Endothelial cell of umbilical vein (primary cell): Measurements from ENCODE around the gene CAMKMT. TPM values are rescaled to one million over a fixed set of nuclear protein-coding genes. Genes with fewer than 3 reads are reported as not detected.

ENCODE experiments used
- BruUV-seq: library from RNA; stranded (reverse); fragments of 400-500 nt; replicated peaks from 2 replicates; lab custom pipeline; 2021; lab: Mats Ljungman, UMichigan
- CTCF ChIA-PET: fragments of 300-600, 350-600 bp; sonication (Branson Sonifier 250); formaldehyde crosslinking; loops from one replicate; lab custom pipeline; 2021; ENCODE audit warnings: antibody characterized with exemption, inconsistent platforms; lab: Charles Lee
- POLR2A ChIA-PET: fragments of 300-600, 350-600 bp; sonication (Branson Sonifier 250); formaldehyde crosslinking; loops from one replicate; lab custom pipeline; 2021; ENCODE audit warnings: antibody characterized with exemption, inconsistent platforms; lab: Charles Lee
- DNase-seq: peaks from one replicate; pipeline ENCODE4 v3.0.0-alpha.2; 2011; ENCODE audit warnings: low read depth, low spot score
- FAIRE-seq: peaks from 2 replicates; lab custom pipeline; 2011; peaks lifted over from hg19 to GRCh38; lab: Jason Lieb, UNC
- H2AFZ ChIP-seq: 2 replicates; pipeline ENCODE4 v1.6.0; 2012; ENCODE audit warnings: low read depth, low read length, control low read depth, inconsistent platforms
- H3K27ac ChIP-seq: 2 replicates; pipeline ENCODE4 v1.5.1; 2011; ENCODE audit warnings: low read depth, mild to moderate bottlenecking, control low read depth, low read length, moderate library complexity; ENCODE audit not compliant: insufficient read depth
- H3K27me3 ChIP-seq, 2 experiments: 2 replicates each; pipeline versions ENCODE4 v1.6.0 to v1.6.1; 2011; ENCODE audit warnings: low read length in 2 of 2, mixed read lengths in 1 of 2; ENCODE audit not compliant: control insufficient read depth in 2 of 2, insufficient read depth in 2 of 2
- H3K36me3 ChIP-seq, 2 experiments: 2 replicates in 1 of 2; 3 replicates in 1 of 2; pipeline ENCODE4 v1.5.1; 2011; ENCODE audit warnings: low read length in 2 of 2, mild to moderate bottlenecking in 1 of 2, moderate library complexity in 1 of 2; ENCODE audit not compliant: control insufficient read depth in 2 of 2, insufficient read depth in 2 of 2; ENCODE audit errors: extremely low read depth in 1 of 2
- H3K4me1 ChIP-seq: 3 replicates; pipeline ENCODE4 v1.5.1; 2011; ENCODE audit warnings: mild to moderate bottlenecking, low read length; ENCODE audit not compliant: control insufficient read depth, insufficient read depth; ENCODE audit errors: extremely low read depth
- H3K4me2 ChIP-seq: 2 replicates; pipeline ENCODE4 v1.6.1; 2011; ENCODE audit warnings: low read length, control low read depth, mixed read lengths; ENCODE audit not compliant: insufficient read depth
- H3K4me3 ChIP-seq, 3 experiments: fragments of 200-600 bp in 1 of 3; sonication (generic), shearing (Covaris generic) in 1 of 3; replicated peaks in 1 of 3; 2 replicates each; pipeline ENCODE4 v1.5.1; 2011 to 2016; ENCODE audit warnings: control low read depth in 3 of 3, low read length in 3 of 3, mild to moderate bottlenecking in 2 of 3, inconsistent platforms in 1 of 3, low read depth in 1 of 3, moderate library complexity in 1 of 3; ENCODE audit not compliant: insufficient read depth in 1 of 3
- H3K79me2 ChIP-seq: 2 replicates; pipeline ENCODE4 v1.6.0; 2012; ENCODE audit warnings: low read length, inconsistent platforms; ENCODE audit not compliant: control insufficient read depth, insufficient read depth
- H3K9ac ChIP-seq: replicated peaks from 2 replicates; pipeline ENCODE3; 2011; ENCODE audit warnings: low read length, control low read depth; ENCODE audit not compliant: insufficient read depth; ENCODE audit errors: extremely low read depth
- H3K9me1 ChIP-seq: replicated peaks from 3 replicates; pipeline ENCODE4 v1.6.0; 2011; ENCODE audit warnings: mild to moderate bottlenecking, low read length; ENCODE audit not compliant: control insufficient read depth, insufficient read depth; ENCODE audit errors: extremely low read depth
- H3K9me3 ChIP-seq: replicated peaks from 2 replicates; pipeline ENCODE4 v1.5.1; 2012; ENCODE audit warnings: low read length, inconsistent platforms; ENCODE audit not compliant: control insufficient read depth, insufficient read depth
- H4K20me1 ChIP-seq: replicated peaks from 2 replicates; pipeline ENCODE3; 2011; ENCODE audit warnings: mild to moderate bottlenecking, low read length; ENCODE audit not compliant: control insufficient read depth, insufficient read depth; ENCODE audit errors: extremely low read depth
- EZH2 ChIP-seq: IDR thresholded peaks from 2 replicates; pipeline ENCODE4 v1.6.1; 2012; ENCODE audit warnings: borderline replicate concordance, low read depth, mild to moderate bottlenecking, moderate library complexity, low read length, inconsistent platforms; ENCODE audit not compliant: severe bottlenecking
- FOS ChIP-seq: IDR thresholded peaks from 2 replicates; pipeline ENCODE4 v1.6.1; 2011; ENCODE audit warnings: mild to moderate bottlenecking, low read length, moderate library complexity, borderline replicate concordance; ENCODE audit not compliant: insufficient read depth
- GATA2 ChIP-seq: IDR thresholded peaks from 2 replicates; pipeline ENCODE4 v1.7.0; 2011; ENCODE audit warnings: low read depth, mild to moderate bottlenecking, moderate library complexity, mixed read lengths, low read length; ENCODE audit not compliant: insufficient read length, insufficient read depth
- JUN ChIP-seq: IDR thresholded peaks from 2 replicates; pipeline ENCODE4 v1.6.1; 2011; ENCODE audit warnings: borderline replicate concordance, low read depth; ENCODE audit not compliant: insufficient read length, insufficient read depth
- MYC ChIP-seq: IDR thresholded peaks from one replicate; pipeline ENCODE4 v1.6.1; 2011; ENCODE audit warnings: mild to moderate bottlenecking, low read depth, low read length
- POLR2A ChIP-seq: IDR thresholded peaks from 2 replicates; pipeline ENCODE4 v1.6.1; 2012; ENCODE audit warnings: low read depth, mild to moderate bottlenecking, control low read depth, low read length
- POLR2AphosphoS5 ChIP-seq: IDR thresholded peaks from 2 replicates; pipeline ENCODE4 v1.6.1; 2012; ENCODE audit warnings: low read depth, mild to moderate bottlenecking, control low read depth, low read length, moderate library complexity; ENCODE audit not compliant: insufficient read depth
- dilution Hi-C: fragments of 300-500 bp; cut with MboI; formaldehyde crosslinking; loops from one replicate; pipeline ENCODE4 v1.15.0; 2019; ENCODE audit warnings: low sequenced_read_pairs; ENCODE audit not compliant: extremely low pct_ligation_motif_present
- intact Hi-C: fragments of 100-400 bp; cut with micrococcal nuclease; formaldehyde crosslinking; loops from one replicate; pipeline ENCODE4 v1.10.0; 2022
- polyA plus RNA-seq, 4 experiments: library from polyadenylated mRNA; depleted of rRNA in 3 of 4; stranded (reverse) in 3 of 4; unstranded in 1 of 4; fragments of >200 nt; gene quantifications; 2 replicates each; pipeline versions ENCODE4 v1.2.1 to v1.2.3, GENCODE V29; 2011 to 2012; ENCODE audit warnings: missing spikeins in 1 of 4
- total RNA-seq: library from RNA; stranded (reverse); gene quantifications from 2 replicates; pipeline ENCODE4 v1.2.3, GENCODE V29; 2021
- TF ChIP-seq, protein P1 (sequence below): IDR thresholded peaks from 2 replicates; pipeline ENCODE4 v1.6.1; 2011; ENCODE audit not compliant: insufficient read depth, insufficient read length
- TF ChIP-seq, protein P2 (sequence below), 2 donors: IDR thresholded peaks; 1 replicate in 1 of 2; 2 replicates in 1 of 2; pipeline ENCODE4 v1.5.1; 2011; ENCODE audit warnings: low read length in 2 of 2, mild to moderate bottlenecking in 2 of 2, moderate library complexity in 2 of 2, control low read depth in 1 of 2, inconsistent platforms in 1 of 2, low read depth in 1 of 2; ENCODE audit not compliant: insufficient read depth in 1 of 2; ENCODE audit errors: extremely low read depth in 1 of 2

CAMKMT gene
- total and polyA plus RNA-seq, 2 donors (not counting 3 experiments of a cell fraction or from before 2014, with no cell fraction given), result 4.1 to 10.7 TPM

DNA sequence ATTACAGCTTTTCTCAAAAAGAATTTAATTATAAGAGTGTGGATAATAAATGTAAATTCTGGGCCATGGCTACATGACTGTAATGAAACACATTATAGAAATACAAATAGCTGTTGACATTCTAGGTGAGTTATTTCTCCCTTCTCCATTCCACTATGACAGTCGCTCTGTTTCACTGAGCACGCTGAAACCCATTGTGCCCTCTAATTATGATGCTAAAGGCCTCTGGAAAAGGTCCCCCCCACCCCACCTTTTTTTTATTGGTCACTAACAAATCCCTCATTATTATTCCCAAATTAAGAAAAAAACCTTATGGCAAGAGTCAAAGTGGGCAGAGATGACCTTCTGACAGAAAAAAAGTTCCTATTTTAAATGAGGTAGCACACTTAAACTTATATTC lies 294.7 kb downstream of the CAMKMT start:
- H2AFZ ChIP-seq, result no peak overlapping the region
- POLR2A ChIA-PET, result no interaction called here
- no peaks in the 10 kb centered on the region for H3K36me3 ChIP-seq
- intact Hi-C loops (no loop called here), dilution Hi-C loops (no loop called here)
- H3K27me3 ChIP-seq, result no peaks in the 10 kb centered on the region
- H3K4me3 ChIP-seq, result no peak overlapping the region
- no peaks in the 10 kb centered on the region for H4K20me1 ChIP-seq
- BruUV-seq, result no TSS peak
- H3K4me2 ChIP-seq, result no peak overlapping the region
- H3K9me1 ChIP-seq, result no peaks in the 10 kb centered on the region
- no peaks in the 10 kb centered on the region for H3K4me1 ChIP-seq
- H3K79me2 ChIP-seq, result no peaks in the 10 kb centered on the region
- CTCF ChIA-PET, result interaction anchor here (1.0 kb wide), 1 partner anchor 177 kb away, joined by 3 read pairs; no protein-coding TSS in a partner anchor
- FAIRE-seq, result no peak
- no peaks in the 10 kb centered on the region for H3K9me3 ChIP-seq
- no peak overlapping the region for H3K27ac ChIP-seq
- H3K9ac ChIP-seq, result no peak overlapping the region
- DNase-seq, result no peak
- TF ChIP-seq, protein P1, sequence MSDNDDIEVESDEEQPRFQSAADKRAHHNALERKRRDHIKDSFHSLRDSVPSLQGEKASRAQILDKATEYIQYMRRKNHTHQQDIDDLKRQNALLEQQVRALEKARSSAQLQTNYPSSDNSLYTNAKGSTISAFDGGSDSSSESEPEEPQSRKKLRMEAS, result no peak
- no peak for TF ChIP-seq JUN
- no peak for TF ChIP-seq GATA2
- no peak for TF ChIP-seq MYC
- TF ChIP-seq POLR2A, result no peak
- no peak for TF ChIP-seq EZH2
- no peak for TF ChIP-seq POLR2AphosphoS5
- no peak for TF ChIP-seq FOS

DNA sequence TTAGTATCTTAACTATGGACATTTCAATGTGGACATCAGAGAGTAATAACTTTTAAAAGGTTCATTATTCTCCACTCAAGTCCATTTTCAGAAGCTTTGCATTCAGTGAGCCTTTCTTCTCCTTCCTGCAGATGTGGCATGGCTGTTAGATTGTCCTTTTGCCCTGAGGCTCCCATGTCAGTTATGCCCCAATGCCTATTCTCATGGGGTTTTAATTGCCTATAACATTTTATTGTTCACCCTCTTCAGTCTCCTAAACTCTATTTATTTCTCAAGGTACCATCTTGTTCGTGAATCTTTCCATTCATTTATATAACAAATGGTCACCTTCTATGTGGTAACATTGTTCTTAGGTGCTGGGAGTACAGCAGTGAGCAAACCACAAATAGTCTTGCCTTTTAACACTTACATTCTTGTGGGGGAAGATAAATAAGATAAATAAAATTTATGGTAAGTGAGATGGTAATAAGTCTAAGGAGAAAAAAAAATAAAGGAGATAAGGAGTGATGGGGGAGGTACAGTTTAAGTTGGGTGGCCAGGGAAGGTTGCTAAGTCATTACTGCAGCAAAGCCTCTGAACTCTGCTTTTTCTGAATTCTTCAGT lies 301.8 kb downstream of the CAMKMT start:
- no peak for TF ChIP-seq POLR2AphosphoS5
- TF ChIP-seq GATA2, result no peak
- TF ChIP-seq, protein P2, sequence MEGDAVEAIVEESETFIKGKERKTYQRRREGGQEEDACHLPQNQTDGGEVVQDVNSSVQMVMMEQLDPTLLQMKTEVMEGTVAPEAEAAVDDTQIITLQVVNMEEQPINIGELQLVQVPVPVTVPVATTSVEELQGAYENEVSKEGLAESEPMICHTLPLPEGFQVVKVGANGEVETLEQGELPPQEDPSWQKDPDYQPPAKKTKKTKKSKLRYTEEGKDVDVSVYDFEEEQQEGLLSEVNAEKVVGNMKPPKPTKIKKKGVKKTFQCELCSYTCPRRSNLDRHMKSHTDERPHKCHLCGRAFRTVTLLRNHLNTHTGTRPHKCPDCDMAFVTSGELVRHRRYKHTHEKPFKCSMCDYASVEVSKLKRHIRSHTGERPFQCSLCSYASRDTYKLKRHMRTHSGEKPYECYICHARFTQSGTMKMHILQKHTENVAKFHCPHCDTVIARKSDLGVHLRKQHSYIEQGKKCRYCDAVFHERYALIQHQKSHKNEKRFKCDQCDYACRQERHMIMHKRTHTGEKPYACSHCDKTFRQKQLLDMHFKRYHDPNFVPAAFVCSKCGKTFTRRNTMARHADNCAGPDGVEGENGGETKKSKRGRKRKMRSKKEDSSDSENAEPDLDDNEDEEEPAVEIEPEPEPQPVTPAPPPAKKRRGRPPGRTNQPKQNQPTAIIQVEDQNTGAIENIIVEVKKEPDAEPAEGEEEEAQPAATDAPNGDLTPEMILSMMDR (IDR thresholded peaks at IDR 0.05; ENCODE audit: extremely low read depth in 1 of 2, insufficient read depth in 1 of 2, low read depth in 1 of 2, low read length in 2 of 2), result no peak
- TF ChIP-seq MYC, result no peak
- POLR2A ChIA-PET, result no interaction called here
- Histone ChIP-seq H3K9me3 (no peaks in the 10 kb centered on the region), H2AFZ (no peak overlapping the region), H3K27ac (no peak overlapping the region), H3K27me3 (no peaks in the 10 kb centered on the region), H4K20me1 (no peaks in the 10 kb centered on the region), H3K4me1 (no peaks in the 10 kb centered on the region), H3K79me2 (no peaks in the 10 kb centered on the region), H3K9ac (no peak overlapping the region), H3K4me3 (no peak overlapping the region), H3K36me3 (no peaks in the 10 kb centered on the region), H3K4me2 (no peak overlapping the region), H3K9me1 (no peaks in the 10 kb centered on the region)
- DNase-seq, result no peak
- BruUV-seq, result no TSS peak
- dilution Hi-C loops (no loop called here), intact Hi-C loops (no loop called here)
- FAIRE-seq, result no peak
- CTCF ChIA-PET, result interaction anchor here (0.6 to 1.5 kb wide), 2 partner anchors 184 to 856 kb away, joined by 3 to 7 read pairs; no protein-coding TSS in a partner anchor
